ENCODE results near the gene PHYHIPL. TPM values are rescaled to one million over a fixed set of nuclear protein-coding genes. Genes with fewer than 3 reads are reported as not detected.

PHYHIPL gene
- total and polyA plus RNA-seq, 2 donors (not counting 3 experiments of a cell fraction or from before 2014, with no cell fraction given): not detected

DNA sequence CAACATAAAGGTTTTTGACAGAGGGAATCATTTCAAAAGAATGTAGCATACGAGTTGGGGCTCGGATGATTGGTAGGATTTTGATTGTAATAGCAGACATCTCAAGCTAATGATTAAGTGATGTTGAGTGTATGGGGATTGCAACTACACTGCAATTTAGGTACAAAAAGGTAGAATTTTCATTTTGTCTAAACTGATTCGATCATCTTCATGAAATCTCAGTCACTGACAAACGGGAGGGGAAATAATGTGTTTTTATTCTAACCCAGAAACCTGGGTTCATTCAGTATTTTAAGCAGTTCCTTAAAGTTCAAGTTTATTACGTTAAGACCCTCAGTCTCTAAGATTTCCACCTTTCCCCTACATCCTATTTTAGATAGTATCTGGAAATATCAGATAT, 3.9 kb upstream of the PHYHIPL start:
- FAIRE-seq: no peak

DNA sequence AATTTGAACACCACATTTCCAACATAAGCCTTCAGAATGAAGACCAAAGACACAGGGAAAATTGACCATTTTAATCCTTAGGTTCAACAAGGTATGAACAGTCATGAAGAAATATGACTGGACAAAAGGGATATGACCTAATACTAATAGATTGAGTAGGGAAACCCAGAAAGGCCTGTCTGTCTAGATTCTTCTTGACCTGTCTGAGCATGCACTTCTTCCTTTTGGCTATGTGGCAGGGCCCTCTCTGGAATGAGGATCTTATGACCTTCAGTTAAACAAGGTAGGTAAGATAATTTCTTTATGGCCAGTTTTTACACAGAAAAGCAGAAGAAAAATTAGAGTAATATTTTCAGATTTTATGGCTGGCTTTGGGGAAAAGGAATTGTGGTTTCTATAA, 3.0 kb upstream of the PHYHIPL start:
- Histone ChIP-seq H2AFZ (ENCODE audit: low read depth, low read length) (no peak overlapping the region), H4K20me1 (replicated peaks; ENCODE audit: control insufficient read depth, extremely low read depth, insufficient read depth, low read length) (no peaks in the 10 kb centered on the region), H3K79me2 (ENCODE audit: control insufficient read depth, insufficient read depth, low read length) (no peaks in the 10 kb centered on the region), H3K9me1 (replicated peaks; ENCODE audit: control insufficient read depth, extremely low read depth, insufficient read depth, low read length) (no peaks in the 10 kb centered on the region), H3K36me3 (ENCODE audit: control insufficient read depth in 2 of 2, extremely low read depth in 1 of 2, insufficient read depth in 2 of 2, low read length in 2 of 2) (no peaks in the 10 kb centered on the region), H3K27me3 (ENCODE audit: control insufficient read depth in 2 of 2, insufficient read depth in 2 of 2, low read length in 2 of 2) (peaks cover 14 to 20% of the 10 kb centered on the region in 2 experiments), H3K4me2 (ENCODE audit: insufficient read depth, low read length) (no peak overlapping the region), H3K4me1 (ENCODE audit: control insufficient read depth, extremely low read depth, insufficient read depth, low read length) (peaks cover 2% of the 10 kb centered on the region), H3K4me3 (replicated peaks in 1 of 3; ENCODE audit: insufficient read depth in 1 of 3, low read depth in 1 of 3, low read length in 3 of 3) (no peak overlapping the region), H3K27ac (ENCODE audit: insufficient read depth, low read depth, low read length) (no peak overlapping the region), H3K9ac (replicated peaks; ENCODE audit: extremely low read depth, insufficient read depth, low read length) (no peak overlapping the region), H3K9me3 (replicated peaks; ENCODE audit: control insufficient read depth, insufficient read depth, low read length) (no peaks in the 10 kb centered on the region)
- dilution Hi-C loops (cut with MboI; ENCODE audit: extremely low pct_ligation_motif_present, low sequenced_read_pairs): no loop called here
- ChIA-PET POLR2A (no interaction called here), CTCF (no interaction called here)
- TF ChIP-seq POLR2AphosphoS5 (IDR thresholded peaks at IDR 0.05; ENCODE audit: insufficient read depth, low read depth, low read length): no peak
- TF ChIP-seq JUN (IDR thresholded peaks at IDR 0.05; ENCODE audit: borderline replicate concordance, insufficient read depth, insufficient read length, low read depth): no peak
- no peak for TF ChIP-seq GATA2 (IDR thresholded peaks at IDR 0.05; ENCODE audit: insufficient read depth, insufficient read length, low read depth, low read length)
- TF ChIP-seq EZH2 (IDR thresholded peaks at IDR 0.05; ENCODE audit: borderline replicate concordance, low read depth, low read length, severe bottlenecking): no peak
- no peak for TF ChIP-seq MYC (IDR thresholded peaks at IDR 0.05; ENCODE audit: low read depth, low read length)
- TF ChIP-seq POLR2A (IDR thresholded peaks at IDR 0.05; ENCODE audit: low read depth, low read length): no peak
- TF ChIP-seq FOS (IDR thresholded peaks at IDR 0.05; ENCODE audit: borderline replicate concordance, insufficient read depth, low read length): no peak
- TF ChIP-seq, protein P1, sequence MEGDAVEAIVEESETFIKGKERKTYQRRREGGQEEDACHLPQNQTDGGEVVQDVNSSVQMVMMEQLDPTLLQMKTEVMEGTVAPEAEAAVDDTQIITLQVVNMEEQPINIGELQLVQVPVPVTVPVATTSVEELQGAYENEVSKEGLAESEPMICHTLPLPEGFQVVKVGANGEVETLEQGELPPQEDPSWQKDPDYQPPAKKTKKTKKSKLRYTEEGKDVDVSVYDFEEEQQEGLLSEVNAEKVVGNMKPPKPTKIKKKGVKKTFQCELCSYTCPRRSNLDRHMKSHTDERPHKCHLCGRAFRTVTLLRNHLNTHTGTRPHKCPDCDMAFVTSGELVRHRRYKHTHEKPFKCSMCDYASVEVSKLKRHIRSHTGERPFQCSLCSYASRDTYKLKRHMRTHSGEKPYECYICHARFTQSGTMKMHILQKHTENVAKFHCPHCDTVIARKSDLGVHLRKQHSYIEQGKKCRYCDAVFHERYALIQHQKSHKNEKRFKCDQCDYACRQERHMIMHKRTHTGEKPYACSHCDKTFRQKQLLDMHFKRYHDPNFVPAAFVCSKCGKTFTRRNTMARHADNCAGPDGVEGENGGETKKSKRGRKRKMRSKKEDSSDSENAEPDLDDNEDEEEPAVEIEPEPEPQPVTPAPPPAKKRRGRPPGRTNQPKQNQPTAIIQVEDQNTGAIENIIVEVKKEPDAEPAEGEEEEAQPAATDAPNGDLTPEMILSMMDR (IDR thresholded peaks at IDR 0.05; ENCODE audit: extremely low read depth in 1 of 2, insufficient read depth in 1 of 2, low read depth in 1 of 2, low read length in 2 of 2): no peak
- TF ChIP-seq, protein P2, sequence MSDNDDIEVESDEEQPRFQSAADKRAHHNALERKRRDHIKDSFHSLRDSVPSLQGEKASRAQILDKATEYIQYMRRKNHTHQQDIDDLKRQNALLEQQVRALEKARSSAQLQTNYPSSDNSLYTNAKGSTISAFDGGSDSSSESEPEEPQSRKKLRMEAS (IDR thresholded peaks at IDR 0.05; ENCODE audit: insufficient read depth, insufficient read length): no peak
- DNase-seq (ENCODE audit: low read depth, low spot score) (no peak), FAIRE-seq (no peak)
- BruUV-seq (replicated peaks): no TSS peak
- intact Hi-C loops (cut with micrococcal nuclease): no loop called here

More for the DNA sequence above, 3.9 kb upstream of the PHYHIPL start:
- Histone ChIP-seq H3K4me2 (ENCODE audit: insufficient read depth, low read length) (no peak overlapping the region), H3K79me2 (ENCODE audit: control insufficient read depth, insufficient read depth, low read length) (no peaks in the 10 kb centered on the region), H3K9me1 (replicated peaks; ENCODE audit: control insufficient read depth, extremely low read depth, insufficient read depth, low read length) (no peaks in the 10 kb centered on the region), H3K9ac (replicated peaks; ENCODE audit: extremely low read depth, insufficient read depth, low read length) (no peak overlapping the region), H2AFZ (ENCODE audit: low read depth, low read length) (no peak overlapping the region), H3K4me3 (replicated peaks in 1 of 3; ENCODE audit: insufficient read depth in 1 of 3, low read depth in 1 of 3, low read length in 3 of 3) (no peak overlapping the region), H3K27ac (ENCODE audit: insufficient read depth, low read depth, low read length) (no peak overlapping the region), H3K4me1 (ENCODE audit: control insufficient read depth, extremely low read depth, insufficient read depth, low read length) (peaks cover 2% of the 10 kb centered on the region), H4K20me1 (replicated peaks; ENCODE audit: control insufficient read depth, extremely low read depth, insufficient read depth, low read length) (no peaks in the 10 kb centered on the region), H3K9me3 (replicated peaks; ENCODE audit: control insufficient read depth, insufficient read depth, low read length) (no peaks in the 10 kb centered on the region), H3K27me3 (ENCODE audit: control insufficient read depth in 2 of 2, insufficient read depth in 2 of 2, low read length in 2 of 2) (peaks cover 14 to 17% of the 10 kb centered on the region in 2 experiments), H3K36me3 (ENCODE audit: control insufficient read depth in 2 of 2, extremely low read depth in 1 of 2, insufficient read depth in 2 of 2, low read length in 2 of 2) (no peaks in the 10 kb centered on the region)
- TF ChIP-seq EZH2 (IDR thresholded peaks at IDR 0.05; ENCODE audit: borderline replicate concordance, low read depth, low read length, severe bottlenecking): no peak
- no peak for TF ChIP-seq MYC (IDR thresholded peaks at IDR 0.05; ENCODE audit: low read depth, low read length)
- TF ChIP-seq FOS (IDR thresholded peaks at IDR 0.05; ENCODE audit: borderline replicate concordance, insufficient read depth, low read length): no peak
- TF ChIP-seq, protein P2 (IDR thresholded peaks at IDR 0.05; ENCODE audit: insufficient read depth, insufficient read length): no peak
- no TSS peak for BruUV-seq (replicated peaks)
- dilution Hi-C loops (cut with MboI; ENCODE audit: extremely low pct_ligation_motif_present, low sequenced_read_pairs) (no loop called here), intact Hi-C loops (cut with micrococcal nuclease) (no loop called here)
- no peak for DNase-seq (ENCODE audit: low read depth, low spot score)
- ChIA-PET POLR2A (no interaction called here), CTCF (no interaction called here)

Measured in endothelial cell of umbilical vein (primary cell).